DOHH2 (cell line): ENCODE data around the gene PRMT6.
"Not testable (repeated sequence)": the region's sequence is repeated elsewhere in the genome, so short reads cannot be mapped to it uniquely, and the experiment has no call there.

ENCODE experiments used
- H3F3A ChIP-seq: fragments of 200-600 bp; sonication (generic), shearing (Covaris generic); 2 replicates; pipeline ENCODE4 v1.6.0; 2016; ENCODE audit warnings: antibody characterized with exemption, mild to moderate bottlenecking; ENCODE audit not compliant: control insufficient read depth, insufficient read depth
- H3K27ac ChIP-seq: fragments of 200-600 bp; sonication (generic); 2 replicates; pipeline ENCODE4 v1.5.1; 2014; ENCODE audit warnings: low read depth, mild to moderate bottlenecking, low read length, moderate library complexity
- H3K27me3 ChIP-seq: fragments of 200-600 bp; sonication (generic); 2 replicates; pipeline ENCODE4 v1.6.1; 2014; ENCODE audit warnings: mild to moderate bottlenecking, low read length, mixed read lengths; ENCODE audit not compliant: control insufficient read depth
- H3K36me3 ChIP-seq: fragments of 200-600 bp; sonication (generic); 2 replicates; pipeline ENCODE4 v1.6.1; 2014; ENCODE audit warnings: mild to moderate bottlenecking, low read length, moderate library complexity, mixed read lengths; ENCODE audit not compliant: control insufficient read depth
- H3K4me1 ChIP-seq: fragments of 200-600 bp; sonication (generic); 2 replicates; pipeline ENCODE4 v1.6.1; 2014; ENCODE audit warnings: mild to moderate bottlenecking, low read length, mixed read lengths; ENCODE audit not compliant: control insufficient read depth
- H3K4me2 ChIP-seq: fragments of 200-600 bp; sonication (generic); 2 replicates; pipeline ENCODE4 v1.6.0; 2014; ENCODE audit warnings: mild to moderate bottlenecking, low read length, moderate library complexity
- H3K4me3 ChIP-seq: fragments of 200-600 bp; sonication (generic); 2 replicates; pipeline ENCODE4 v1.5.1; 2014; ENCODE audit warnings: mild to moderate bottlenecking, low read length, mixed read lengths
- H3K79me2 ChIP-seq: fragments of 200-600 bp; sonication (generic); 2 replicates; pipeline ENCODE4 v1.6.1; 2014; ENCODE audit warnings: mild to moderate bottlenecking, low read length, mixed read lengths; ENCODE audit not compliant: control insufficient read depth
- H3K9me2 ChIP-seq: fragments of 200-600 bp; sonication (generic); replicated peaks from 2 replicates; pipeline ENCODE4 v1.6.1; 2014; ENCODE audit warnings: mild to moderate bottlenecking, low read length, mixed read lengths; ENCODE audit not compliant: control insufficient read depth
- H3K9me3 ChIP-seq: fragments of 200-600 bp; sonication (generic); 2 replicates; pipeline ENCODE4 v1.6.1; 2014; ENCODE audit warnings: antibody characterized with exemption, low read length, mixed read lengths; ENCODE audit not compliant: control insufficient read depth, insufficient read depth
- H4K20me1 ChIP-seq: fragments of 200-600 bp; sonication (generic); 2 replicates; pipeline ENCODE4 v1.6.0; 2014; ENCODE audit warnings: low read depth, mild to moderate bottlenecking, antibody characterized with exemption, low read length, moderate library complexity; ENCODE audit not compliant: control insufficient read depth, insufficient read depth
- CTCF ChIP-seq: fragments of 200-600 bp; sonication (generic); IDR thresholded peaks from one replicate; pipeline ENCODE4 v1.5.1; 2014; ENCODE audit warnings: antibody characterized with exemption, mild to moderate bottlenecking, low read depth, low read length; ENCODE audit not compliant: poor library complexity, severe bottlenecking
- EZH2phosphoT487 ChIP-seq: fragments of 200-600 bp; sonication (generic); IDR thresholded peaks from 2 replicates; pipeline ENCODE4 v1.6.1; 2017; ENCODE audit warnings: borderline replicate concordance, mild to moderate bottlenecking, antibody characterized with exemption, low read length, moderate library complexity, mixed read lengths

Gene PRMT6

GRCh38 chr1:107047602-107048001 is 8.9 kb upstream of the PRMT6 start:
- TF ChIP-seq CTCF (peak; percentile 27), EZH2phosphoT487 (no peak)
- no peaks in the 10 kb centered on the region for H3K9me2 ChIP-seq

DNA sequence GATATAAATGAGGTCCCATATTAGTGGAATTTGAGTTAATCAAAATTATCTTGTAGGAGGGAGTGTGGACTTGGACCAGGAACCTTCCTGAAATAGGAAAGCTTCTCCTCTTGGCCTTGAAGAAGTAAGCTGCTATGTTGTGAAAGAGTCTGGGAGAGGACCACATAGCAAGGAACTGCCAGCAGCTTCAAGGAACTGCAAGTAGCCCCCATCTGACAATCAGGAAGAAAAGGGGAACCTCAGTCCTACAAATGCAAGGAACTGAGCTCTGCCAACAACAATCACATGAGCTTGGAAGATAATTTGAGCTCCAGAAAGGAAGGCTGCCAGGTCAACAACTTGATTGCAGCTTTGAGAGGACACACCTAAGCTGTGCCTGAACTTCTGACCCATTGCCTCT is 8.2 kb upstream of the PRMT6 start:
- Histone ChIP-seq H3K79me2 (no peaks in the 10 kb centered on the region), H3K27me3 (no peaks in the 10 kb centered on the region), H3K27ac (no peak overlapping the region), H3F3A (no peaks in the 10 kb centered on the region), H3K4me2 (no peak overlapping the region), H3K36me3 (no peaks in the 10 kb centered on the region), H3K9me2 (no peaks in the 10 kb centered on the region), H3K4me1 (peaks cover 7% of the 10 kb centered on the region; the same call in 1 of the 2 replicates), H3K9me3 (peaks cover 3% of the 10 kb centered on the region; the same call in 1 of the 2 replicates), H4K20me1 (no peaks in the 10 kb centered on the region), H3K4me3 (no peak overlapping the region)
- TF ChIP-seq CTCF (no peak), EZH2phosphoT487 (no peak)

More at GRCh38 chr1:107047602-107048001, 8.9 kb upstream of the PRMT6 start:
- H3F3A ChIP-seq: no peaks in the 10 kb centered on the region
- H3K27me3 ChIP-seq: no peaks in the 10 kb centered on the region
- H4K20me1 ChIP-seq: no peaks in the 10 kb centered on the region
- H3K9me3 ChIP-seq: peaks cover 3% of the 10 kb centered on the region; the same call in 1 of the 2 replicates
- no peak overlapping the region for H3K27ac ChIP-seq
- no peaks in the 10 kb centered on the region for H3K79me2 ChIP-seq
- peaks cover 7% of the 10 kb centered on the region; the same call in 1 of the 2 replicates for H3K4me1 ChIP-seq
- H3K36me3 ChIP-seq: no peaks in the 10 kb centered on the region
- H3K4me3 ChIP-seq: no peak overlapping the region
- H3K4me2 ChIP-seq: no peak overlapping the region

DNA sequence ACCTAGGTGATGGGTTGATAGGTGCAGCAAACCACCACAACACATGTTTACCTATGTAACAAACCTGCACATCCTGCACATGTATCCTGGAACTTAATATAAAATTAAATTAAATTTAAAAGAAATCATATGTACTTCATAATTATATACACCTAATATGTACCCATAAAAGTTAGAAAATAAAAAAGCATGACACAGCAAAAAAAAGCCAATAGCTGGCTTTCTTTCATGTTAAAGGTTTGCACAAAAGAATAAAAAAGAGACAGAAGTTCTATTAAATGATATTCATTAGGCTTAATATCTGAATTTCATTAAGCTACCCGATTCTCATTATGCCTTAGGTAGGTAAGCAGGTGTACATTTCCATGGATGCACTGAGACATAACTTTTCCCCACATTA is 5.2 kb upstream of the PRMT6 start:
- TF ChIP-seq CTCF: no peak
- no peak for TF ChIP-seq EZH2phosphoT487
- H3K9me2 ChIP-seq: no peaks in the 10 kb centered on the region
- no peak overlapping the region for H3K27ac ChIP-seq

GRCh38 chr1:107055919-107056425 is 502 bp upstream of the PRMT6 start:
- Histone ChIP-seq H3K36me3 (peaks cover 40% of the 10 kb centered on the region), H3K4me1 (peaks cover 27% of the 10 kb centered on the region), H3K27ac (peak overlapping the region; percentile 22; the same call in 1 of the 2 replicates), H3K4me3 (peak overlapping the region; percentile 98), H3K4me2 (peak overlapping the region; percentile 80), H3K79me2 (peaks cover 36% of the 10 kb centered on the region)
- not testable (repeated sequence) for H3K9me3 ChIP-seq, H3K9me2 ChIP-seq, H3F3A ChIP-seq, H4K20me1 ChIP-seq, H3K27me3 ChIP-seq

More for the DNA sequence above, 5.2 kb upstream of the PRMT6 start:
- no peak overlapping the region for H3K4me3 ChIP-seq
- H3K4me1 ChIP-seq: peaks cover 15% of the 10 kb centered on the region
- H3F3A ChIP-seq: no peaks in the 10 kb centered on the region
- no peaks in the 10 kb centered on the region for H4K20me1 ChIP-seq
- H3K27me3 ChIP-seq: no peaks in the 10 kb centered on the region
- H3K36me3 ChIP-seq: no peaks in the 10 kb centered on the region
- H3K4me2 ChIP-seq: no peak overlapping the region
- no peaks in the 10 kb centered on the region for H3K79me2 ChIP-seq
- peaks cover 3% of the 10 kb centered on the region; the same call in 1 of the 2 replicates for H3K9me3 ChIP-seq
